Activated CD4-positive, alpha-beta T cell treated with anti-CD3 and anti-CD28 coated beads, Interleukin-2, amount 50 U/mL, for 48 hours (primary cell): ENCODE results near the gene RASSF8.

ENCODE experiments used
- DNase-seq, 2 experiments: peaks; one replicate each; pipeline ENCODE4 v3.0.0-alpha.2; 2020

RASSF8 gene

GRCh38 chr12:26128168-26128567, 169.7 kb downstream of the RASSF8 start:
- no peak for DNase-seq
